Measurements from ENCODE around the gene ENOX1. TPM values are rescaled to one million over a fixed set of nuclear protein-coding genes. Genes with fewer than 3 reads are reported as not detected.

The ENOX1 gene
- total RNA-seq, 1 experiment from 2014 or later = 0.35 TPM

- Histone ChIP-seq H3K4me1 (replicated peaks; ENCODE audit: insufficient read depth) (0 out of 2 replicates have a peak, but pooled peaks cover 6% of the 10 kb centered on the region), H3K4me2 (no peak overlapping the region), H3K9me2 (ENCODE audit: insufficient read depth) (no peaks in the 10 kb centered on the region), H3K36me3 (ENCODE audit: low read depth) (no peaks in the 10 kb centered on the region), H4K20me1 (ENCODE audit: insufficient read depth) (no peaks in the 10 kb centered on the region), H3F3A (ENCODE audit: insufficient read depth, low read depth) (no peaks in the 10 kb centered on the region), H3K27me3 (ENCODE audit: insufficient read depth, low read depth) (no peaks in the 10 kb centered on the region), H3K9me3 (ENCODE audit: insufficient read depth, low read depth) (no peaks in the 10 kb centered on the region), H2AFZ (no peak overlapping the region), H3K79me2 (ENCODE audit: low read depth) (no peaks in the 10 kb centered on the region), H3K4me3 (no peak overlapping the region), H3K27ac (no peak overlapping the region)
- ChIA-PET POLR2A (ENCODE audit: unreplicated experiment) (no interaction called here), CTCF (no interaction called here)
- intact Hi-C loops (cut with micrococcal nuclease; ENCODE audit: unreplicated experiment) = no loop called here
- no TSS peak for BruUV-seq (replicated peaks)
- TF ChIP-seq EZH2 (IDR thresholded peaks at IDR 0.05; ENCODE audit: low read depth) (no peak), CTCF (conservative IDR thresholded peaks at IDR 0.05) (no peak)
- no peak for DNase-seq
These were observed 549.2 kb downstream of the ENOX1 start for GRCh38 chr13:43237616-43238015.

- Histone ChIP-seq H3K9me3 (ENCODE audit: insufficient read depth, low read depth) (no peaks in the 10 kb centered on the region), H3F3A (ENCODE audit: insufficient read depth, low read depth) (no peaks in the 10 kb centered on the region), H3K4me2 (no peak overlapping the region), H3K4me3 (no peak overlapping the region), H3K27me3 (ENCODE audit: insufficient read depth, low read depth) (no peaks in the 10 kb centered on the region), H3K4me1 (replicated peaks; ENCODE audit: insufficient read depth) (peaks cover 11% of the 10 kb centered on the region; the same call in 1 of the 2 replicates), H2AFZ (no peak overlapping the region), H3K36me3 (ENCODE audit: low read depth) (no peaks in the 10 kb centered on the region), H3K9me2 (ENCODE audit: insufficient read depth) (no peaks in the 10 kb centered on the region), H3K27ac (no peak overlapping the region), H4K20me1 (ENCODE audit: insufficient read depth) (no peaks in the 10 kb centered on the region), H3K79me2 (ENCODE audit: low read depth) (no peaks in the 10 kb centered on the region)
- BruUV-seq (replicated peaks) = no TSS peak
- no peak for TF ChIP-seq CTCF (conservative IDR thresholded peaks at IDR 0.05)
- TF ChIP-seq EZH2 (IDR thresholded peaks at IDR 0.05; ENCODE audit: low read depth) = no peak
- intact Hi-C loops (cut with micrococcal nuclease; ENCODE audit: unreplicated experiment) = no loop called here
- DNase-seq = no peak
- CTCF ChIA-PET = no interaction called here
- POLR2A ChIA-PET (ENCODE audit: unreplicated experiment) = no interaction called here
These were observed 551.7 kb downstream of the ENOX1 start for GRCh38 chr13:43235028-43235427.

- CTCF ChIA-PET = no interaction called here
- peaks cover 11% of the 10 kb centered on the region; the same call in 1 of the 2 replicates for H3K4me1 ChIP-seq (replicated peaks; ENCODE audit: insufficient read depth)
- H3K4me3 ChIP-seq = no peak overlapping the region
- H3K36me3 ChIP-seq (ENCODE audit: low read depth) = no peaks in the 10 kb centered on the region
- H3F3A ChIP-seq (ENCODE audit: insufficient read depth, low read depth) = no peaks in the 10 kb centered on the region
- intact Hi-C loops (cut with micrococcal nuclease; ENCODE audit: unreplicated experiment) = no loop called here
- H3K9me3 ChIP-seq (ENCODE audit: insufficient read depth, low read depth) = no peaks in the 10 kb centered on the region
- DNase-seq = no peak
- no peaks in the 10 kb centered on the region for H4K20me1 ChIP-seq (ENCODE audit: insufficient read depth)
- no peak overlapping the region for H3K4me2 ChIP-seq
- no TSS peak for BruUV-seq (replicated peaks)
- POLR2A ChIA-PET (ENCODE audit: unreplicated experiment) = interaction anchor here (0.6 kb wide), 1 partner anchor 1205 kb away, joined by 4 read pairs; no protein-coding TSS in a partner anchor
- no peaks in the 10 kb centered on the region for H3K27me3 ChIP-seq (ENCODE audit: insufficient read depth, low read depth)
- no peaks in the 10 kb centered on the region for H3K79me2 ChIP-seq (ENCODE audit: low read depth)
- H2AFZ ChIP-seq = no peak overlapping the region
- no peaks in the 10 kb centered on the region for H3K9me2 ChIP-seq (ENCODE audit: insufficient read depth)
- TF ChIP-seq EZH2 (IDR thresholded peaks at IDR 0.05; ENCODE audit: low read depth) (no peak), CTCF (conservative IDR thresholded peaks at IDR 0.05) (no peak)
- H3K27ac ChIP-seq = no peak overlapping the region
These were observed 553.9 kb downstream of the ENOX1 start for GRCh38 chr13:43232873-43233265.
